Type B pancreatic cell (in vitro differentiated cells): ENCODE data around the gene NTN1. TPM values are rescaled to one million over a fixed set of nuclear protein-coding genes. Genes with fewer than 3 reads are reported as not detected.

ENCODE experiments used
- DNase-seq: peaks from one replicate; pipeline ENCODE4 v3.0.0; 2021; ENCODE audit warnings: mixed read lengths; ENCODE audit not compliant: unreplicated experiment; ENCODE audit errors: extremely low spot score
- H3K27ac Mint-ChIP-seq: 2 replicates; pipeline ENCODE4 v1.8.0; 2021; ENCODE audit warnings: mild to moderate bottlenecking, mixed read lengths
- H3K27me3 Mint-ChIP-seq: 2 replicates; pipeline ENCODE4 v1.8.0; 2021; ENCODE audit warnings: mixed read lengths
- H3K36me3 Mint-ChIP-seq: 2 replicates; pipeline ENCODE4 v1.8.0; 2021; ENCODE audit warnings: mixed read lengths
- H3K4me1 Mint-ChIP-seq: one replicate; pipeline ENCODE4 v1.8.0; 2021; ENCODE audit warnings: mixed read lengths; ENCODE audit not compliant: unreplicated experiment
- H3K4me3 Mint-ChIP-seq: 2 replicates; pipeline ENCODE4 v1.8.0; 2021; ENCODE audit warnings: mild to moderate bottlenecking, mixed read lengths
- H3K9me3 Mint-ChIP-seq: 2 replicates; pipeline ENCODE4 v1.8.0; 2021; ENCODE audit warnings: mixed read lengths
- total RNA-seq: library from RNA; stranded (reverse); gene quantifications from 2 replicates; pipeline ENCODE4 v1.2.1, GENCODE V29; 2021; ENCODE audit warnings: low replicate concordance
- TF ChIP-seq, protein P1 (sequence below): fragments of 200-600 bp; sonication (generic); conservative IDR thresholded peaks from 2 replicates; pipeline ENCODE4 v1.5.0; 2021; ENCODE audit warnings: antibody characterized with exemption, mild to moderate bottlenecking

The NTN1 gene
- total RNA-seq, 1 donor from 2014 or later: 10.7 TPM

DNA sequence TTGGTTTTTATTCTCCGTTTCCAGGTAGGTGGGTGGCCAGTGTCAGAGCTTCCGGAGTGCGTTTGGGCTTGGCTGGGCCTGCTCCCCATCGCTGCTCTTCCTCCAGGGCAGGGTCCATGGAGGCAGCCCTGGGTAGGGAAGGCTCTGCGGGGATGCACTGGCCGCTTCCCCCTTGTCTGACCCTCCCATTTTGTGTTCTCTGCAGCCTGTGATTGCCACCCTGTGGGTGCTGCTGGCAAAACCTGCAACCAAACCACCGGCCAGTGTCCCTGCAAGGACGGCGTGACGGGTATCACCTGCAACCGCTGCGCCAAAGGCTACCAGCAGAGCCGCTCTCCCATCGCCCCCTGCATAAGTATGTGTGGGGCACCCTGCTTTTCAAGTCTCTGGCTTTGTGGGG is 158.3 kb downstream of the NTN1 start:
- TF ChIP-seq, protein P1, sequence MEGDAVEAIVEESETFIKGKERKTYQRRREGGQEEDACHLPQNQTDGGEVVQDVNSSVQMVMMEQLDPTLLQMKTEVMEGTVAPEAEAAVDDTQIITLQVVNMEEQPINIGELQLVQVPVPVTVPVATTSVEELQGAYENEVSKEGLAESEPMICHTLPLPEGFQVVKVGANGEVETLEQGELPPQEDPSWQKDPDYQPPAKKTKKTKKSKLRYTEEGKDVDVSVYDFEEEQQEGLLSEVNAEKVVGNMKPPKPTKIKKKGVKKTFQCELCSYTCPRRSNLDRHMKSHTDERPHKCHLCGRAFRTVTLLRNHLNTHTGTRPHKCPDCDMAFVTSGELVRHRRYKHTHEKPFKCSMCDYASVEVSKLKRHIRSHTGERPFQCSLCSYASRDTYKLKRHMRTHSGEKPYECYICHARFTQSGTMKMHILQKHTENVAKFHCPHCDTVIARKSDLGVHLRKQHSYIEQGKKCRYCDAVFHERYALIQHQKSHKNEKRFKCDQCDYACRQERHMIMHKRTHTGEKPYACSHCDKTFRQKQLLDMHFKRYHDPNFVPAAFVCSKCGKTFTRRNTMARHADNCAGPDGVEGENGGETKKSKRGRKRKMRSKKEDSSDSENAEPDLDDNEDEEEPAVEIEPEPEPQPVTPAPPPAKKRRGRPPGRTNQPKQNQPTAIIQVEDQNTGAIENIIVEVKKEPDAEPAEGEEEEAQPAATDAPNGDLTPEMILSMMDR: no peak
- Mint-ChIP-seq H3K27me3 (peaks cover 12% of the 10 kb centered on the region), H3K27ac (no peak overlapping the region), H3K4me1 (peaks cover 5% of the 10 kb centered on the region), H3K36me3 (no peaks in the 10 kb centered on the region), H3K9me3 (no peaks in the 10 kb centered on the region), H3K4me3 (no peak overlapping the region)
- no peak for DNase-seq

DNA sequence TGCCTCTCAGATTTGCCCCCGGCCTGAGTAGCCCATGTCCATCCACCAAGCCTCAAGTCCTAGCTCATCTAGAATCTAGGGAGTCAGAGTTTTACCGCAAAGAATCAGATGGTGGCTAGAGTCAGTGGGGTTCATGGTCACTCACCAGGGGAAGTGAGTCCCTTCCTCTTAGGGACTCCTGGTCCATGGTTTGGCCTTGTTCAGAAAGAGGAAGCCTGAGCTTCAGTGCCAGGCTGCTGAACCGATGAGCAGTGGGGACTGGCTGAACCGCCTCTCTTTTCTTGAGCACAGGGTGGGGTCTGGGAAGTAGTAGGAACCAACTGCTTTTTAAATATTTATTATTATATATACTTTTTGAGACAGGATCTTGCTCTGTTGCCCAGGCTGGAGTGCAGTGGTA is 160.3 kb downstream of the NTN1 start:
- no peak overlapping the region for H3K4me3 Mint-ChIP-seq
- DNase-seq: no peak
- H3K27me3 Mint-ChIP-seq: peaks cover 15% of the 10 kb centered on the region
- no peaks in the 10 kb centered on the region for H3K36me3 Mint-ChIP-seq
- H3K4me1 Mint-ChIP-seq: peaks cover 5% of the 10 kb centered on the region
- no peak overlapping the region for H3K27ac Mint-ChIP-seq
- TF ChIP-seq, protein P1: no peak
- H3K9me3 Mint-ChIP-seq: no peaks in the 10 kb centered on the region

DNA sequence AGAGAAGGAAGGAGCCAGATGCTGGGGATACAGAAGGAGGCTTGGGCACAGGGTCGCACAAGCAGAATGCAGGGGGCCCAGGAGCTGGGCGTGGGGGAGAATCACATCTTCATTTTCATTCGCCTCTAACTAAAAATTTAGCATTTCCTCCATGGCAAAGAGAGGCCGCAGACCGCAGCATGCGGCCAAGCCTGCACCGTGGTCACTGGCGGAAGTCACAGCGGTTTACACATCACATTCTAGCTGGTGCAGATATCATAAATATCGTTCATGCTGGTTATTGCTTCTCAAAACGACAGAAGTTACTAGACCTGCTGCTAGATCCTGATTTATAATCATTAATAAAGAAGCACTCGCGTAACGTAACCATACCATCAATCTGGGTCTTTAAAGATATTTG is 162.0 kb downstream of the NTN1 start:
- peaks cover 3% of the 10 kb centered on the region for H3K4me1 Mint-ChIP-seq
- DNase-seq: no peak
- TF ChIP-seq, protein P1: no peak
- no peaks in the 10 kb centered on the region for H3K36me3 Mint-ChIP-seq
- peaks cover 15% of the 10 kb centered on the region for H3K27me3 Mint-ChIP-seq
- H3K4me3 Mint-ChIP-seq: no peak overlapping the region
- no peaks in the 10 kb centered on the region for H3K9me3 Mint-ChIP-seq
- H3K27ac Mint-ChIP-seq: no peak overlapping the region

DNA sequence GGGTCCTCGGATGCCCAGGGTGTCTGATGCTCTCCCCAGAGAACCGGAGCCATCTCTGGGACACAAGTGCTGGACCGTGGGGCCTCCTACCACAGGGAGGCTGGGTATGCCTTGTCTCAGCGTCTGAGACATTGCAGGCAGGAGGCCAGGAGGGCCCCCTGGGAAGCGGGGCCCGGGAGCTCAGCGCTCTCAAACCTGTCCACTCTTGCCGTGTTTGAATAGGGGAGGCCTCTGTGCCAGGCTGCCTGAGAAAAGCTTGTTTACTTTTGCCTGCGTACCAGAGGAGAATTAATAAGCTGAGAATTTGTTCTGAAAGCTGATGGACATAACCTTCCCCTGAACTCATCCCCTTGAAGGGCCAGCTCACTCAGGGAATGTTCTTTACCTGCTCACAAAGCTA is 163.8 kb downstream of the NTN1 start:
- Mint-ChIP-seq H3K9me3 (no peaks in the 10 kb centered on the region), H3K4me3 (no peak overlapping the region), H3K27me3 (peaks cover 15% of the 10 kb centered on the region), H3K27ac (no peak overlapping the region), H3K36me3 (no peaks in the 10 kb centered on the region), H3K4me1 (no peaks in the 10 kb centered on the region)
- no peak for DNase-seq
- TF ChIP-seq, protein P1: no peak

DNA sequence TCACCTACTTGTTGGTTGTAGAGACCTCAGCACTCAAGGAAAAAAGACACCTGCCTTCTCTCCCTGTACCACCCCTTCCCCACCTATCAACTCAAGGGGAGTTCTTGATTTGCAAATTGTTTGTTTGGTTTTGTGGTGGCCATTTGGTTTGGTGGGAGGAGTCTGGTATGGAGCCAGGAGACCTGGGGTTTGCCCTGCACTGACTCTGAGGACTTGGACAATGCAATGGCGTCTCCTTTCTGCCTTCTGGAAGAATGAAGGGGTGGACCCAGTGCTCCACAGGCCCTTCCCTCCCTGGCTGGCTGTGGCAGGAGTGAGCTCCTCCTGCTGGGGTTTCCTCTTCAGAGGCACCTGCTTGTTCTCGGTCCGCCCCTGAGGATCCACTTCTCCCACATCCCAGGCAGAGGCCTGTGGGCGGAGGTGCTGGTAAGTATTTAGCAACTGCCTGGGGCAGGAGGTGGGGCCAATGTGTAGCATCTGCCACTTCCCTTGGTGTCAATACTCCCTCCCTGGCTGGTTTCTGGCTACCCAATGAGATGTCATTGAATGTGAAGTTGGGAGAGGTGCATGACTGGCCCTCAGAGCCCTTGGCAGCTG is 164.5 kb downstream of the NTN1 start:
- TF ChIP-seq, protein P1: no peak
- H3K4me1 Mint-ChIP-seq: no peaks in the 10 kb centered on the region
- no peak for DNase-seq
- peaks cover 15% of the 10 kb centered on the region for H3K27me3 Mint-ChIP-seq
- H3K27ac Mint-ChIP-seq: no peak overlapping the region
- H3K9me3 Mint-ChIP-seq: no peaks in the 10 kb centered on the region
- H3K4me3 Mint-ChIP-seq: no peak overlapping the region
- no peaks in the 10 kb centered on the region for H3K36me3 Mint-ChIP-seq

DNA sequence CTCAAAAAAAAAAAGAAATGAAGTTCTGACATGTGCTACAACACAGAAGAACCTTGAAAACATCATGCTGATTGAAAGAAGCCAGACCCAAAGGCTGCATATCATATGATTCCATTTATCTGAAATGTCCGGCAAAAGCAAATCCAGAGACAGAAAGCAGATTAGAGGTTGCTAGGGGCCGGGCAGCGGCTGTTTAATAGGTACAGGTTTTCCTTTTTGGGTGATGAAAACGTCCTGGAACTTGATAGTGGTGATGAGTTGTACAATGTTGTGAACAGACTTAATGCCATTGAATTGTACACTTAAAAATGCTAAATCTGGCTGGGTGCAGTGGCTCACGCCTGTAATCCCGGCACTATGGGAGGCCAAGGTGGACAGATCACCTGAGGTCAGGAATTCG is 166.5 kb downstream of the NTN1 start:
- TF ChIP-seq, protein P1: no peak

More for the DNA sequence above, 166.5 kb downstream of the NTN1 start:
- Mint-ChIP-seq H3K27me3 (peaks cover 15% of the 10 kb centered on the region), H3K27ac (no peak overlapping the region), H3K4me1 (no peaks in the 10 kb centered on the region), H3K9me3 (no peaks in the 10 kb centered on the region), H3K4me3 (no peak overlapping the region), H3K36me3 (no peaks in the 10 kb centered on the region)
- no peak for DNase-seq
